ENCODE data around the gene TMEM178B. TPM values are rescaled to one million over a fixed set of nuclear protein-coding genes. Genes with fewer than 3 reads are reported as not detected.

TMEM178B gene
- total and polyA plus RNA-seq, 10 of the 15 experiments (the other 5 are each of a cell fraction or from before 2014, with no cell fraction given), result 0.01 to 1.1 (median 0.04) TPM; not detected in 2

- Histone ChIP-seq H2AFZ (ENCODE audit: control insufficient read depth, low read depth, low read length) (no peak overlapping the region), H3K27ac (ENCODE audit: control insufficient read depth, insufficient read depth) (no peak overlapping the region), H3K4me1 (ENCODE audit: control insufficient read depth, insufficient read depth, low read length) (no peaks in the 10 kb centered on the region), H3K79me2 (ENCODE audit: control insufficient read depth, insufficient read depth, low read length) (no peaks in the 10 kb centered on the region), H3K9ac (ENCODE audit: control insufficient read depth, insufficient read depth, low read length) (no peak overlapping the region), H3K27me3 (replicated peaks in 1 of 2; ENCODE audit: control insufficient read depth in 2 of 2, insufficient read depth in 2 of 2, low read length in 1 of 2) (no peaks in the 10 kb centered on the region), H3K4me2 (ENCODE audit: control insufficient read depth, insufficient read depth) (no peak overlapping the region), H4K20me1 (ENCODE audit: control insufficient read depth, insufficient read depth) (no peaks in the 10 kb centered on the region), H3K9me3 (replicated peaks; ENCODE audit: control insufficient read depth, insufficient read depth, low read length) (no peaks in the 10 kb centered on the region), H3K4me3 (no peak overlapping the region), H3K36me3 (ENCODE audit: control insufficient read depth in 2 of 2, insufficient read depth in 2 of 2, low read length in 1 of 2) (no peaks in the 10 kb centered on the region)
- intact Hi-C loops (cut with micrococcal nuclease; ENCODE audit: unreplicated experiment) (no loop called here), in situ Hi-C loops (cut with MboI) (no loop called here)
- TF ChIP-seq ZBTB11 (CRISPR knock-in tag; IDR thresholded peaks at IDR 0.05) (no peak), EGR1 (IDR thresholded peaks at IDR 0.05; ENCODE audit: borderline replicate concordance in 1 of 2, low read depth in 2 of 2, low read length in 2 of 2) (no peak), YY1 (IDR thresholded peaks at IDR 0.05; ENCODE audit: low read depth, low read length) (no peak), FOXK2 (IDR thresholded peaks at IDR 0.05) (no peak), IRF3 (IDR thresholded peaks at IDR 0.05) (no peak), TARDBP (IDR thresholded peaks at IDR 0.05; ENCODE audit: borderline replicate concordance) (no peak), SMARCA5 (IDR thresholded peaks at IDR 0.05) (no peak), CBX3 (IDR thresholded peaks at IDR 0.05; ENCODE audit: borderline replicate concordance, low read depth) (no peak), CHD4 (IDR thresholded peaks at IDR 0.05) (no peak)
- no peak for ATAC-seq
- ChIA-PET RAD21 (ENCODE audit: unreplicated experiment) (no interaction called here), POLR2A (interaction anchor here (0.6 kb wide), 1 partner anchor 504 kb away, joined by 3 read pairs; no protein-coding TSS in a partner anchor), CTCF (no interaction called here), SMC1A (ENCODE audit: uncharacterized antibody, unreplicated experiment) (interaction anchor here (1.2 kb wide), 1 partner anchor 10 kb away, joined by 3 read pairs; no protein-coding TSS in a partner anchor)
- BruUV-seq (replicated peaks), result no TSS peak
- no peak for FAIRE-seq
- no peak for DNase-seq (ENCODE audit: low read depth, low spot score)
- 100% methylated on average over 1 of the region's 1 CpG for WGBS (ENCODE audit: insufficient coverage, insufficient replicate concordance, low lambda C conversion rate, missing lambda C conversion rate)
These were observed 313.0 kb downstream of the TMEM178B start for GRCh38 chr7:141386881-141387280.

Data from GM12878 (cell line).